NCI-H2196 treated with DMSO at 0.1 percent for 48 hours (cell line): ENCODE measurements around the gene ALG14.

Source experiments
- DNase-seq: peaks from one replicate; lab custom pipeline; 2025; ENCODE audit not compliant: unreplicated experiment; lab: John Stamatoyannopoulos, UW

ALG14 gene

GRCh38 chr1:94983171-94983739 is 89.5 kb downstream of the ALG14 start:
- DNase-seq, result no peak

- no peak for DNase-seq
Observed at GRCh38 chr1:94982398-94982797, 90.4 kb downstream of the ALG14 start.

- no peak for DNase-seq
Observed at GRCh38 chr1:94981575-94981973, 91.2 kb downstream of the ALG14 start.

GRCh38 chr1:94980582-94981574 is 91.9 kb downstream of the ALG14 start:
- no peak for DNase-seq

- no peak for DNase-seq
Observed at GRCh38 chr1:94979656-94980581, 92.8 kb downstream of the ALG14 start.

GRCh38 chr1:94979131-94979530 is 93.6 kb downstream of the ALG14 start:
- no peak for DNase-seq

- DNase-seq, result no peak
Observed at GRCh38 chr1:94978401-94978800, 94.3 kb downstream of the ALG14 start.

- no peak for DNase-seq
Observed at GRCh38 chr1:94976971-94977548, 95.7 kb downstream of the ALG14 start.

- DNase-seq, result no peak
Observed at GRCh38 chr1:94974824-94975223, 97.9 kb downstream of the ALG14 start.

GRCh38 chr1:94974241-94974640 is 98.5 kb downstream of the ALG14 start:
- no peak for DNase-seq

- no peak for DNase-seq
Observed at GRCh38 chr1:94973309-94973922, 99.3 kb downstream of the ALG14 start.

GRCh38 chr1:94971491-94971924 is 101.2 kb downstream of the ALG14 start:
- no peak for DNase-seq

- no peak for DNase-seq
Observed at GRCh38 chr1:94970783-94971182, 102.0 kb downstream of the ALG14 start.

GRCh38 chr1:94969137-94969536 is 103.6 kb downstream of the ALG14 start:
- no peak for DNase-seq

- DNase-seq, result no peak
Observed at GRCh38 chr1:94966033-94966432, 106.7 kb downstream of the ALG14 start.

GRCh38 chr1:94963864-94964263 is 108.9 kb downstream of the ALG14 start:
- DNase-seq, result no peak

GRCh38 chr1:94962409-94963265 is 110.1 kb downstream of the ALG14 start:
- no peak for DNase-seq

GRCh38 chr1:94961988-94962387 is 110.8 kb downstream of the ALG14 start:
- no peak for DNase-seq

GRCh38 chr1:94961582-94961981 is 111.2 kb downstream of the ALG14 start:
- no peak for DNase-seq

- no peak for DNase-seq
Observed at GRCh38 chr1:94958081-94958480, 114.7 kb downstream of the ALG14 start.
